Cortex of kidney (tissue), 1 donor: ENCODE results near the gene DPH6.
"Not testable (repeated sequence)": the region's sequence is repeated elsewhere in the genome, so short reads cannot be mapped to it uniquely, and the experiment has no call there.

Experiments used
- DNase-seq: peaks from one replicate; lab custom pipeline; 2025; lab: John Stamatoyannopoulos, UW

The DPH6 gene

DNA sequence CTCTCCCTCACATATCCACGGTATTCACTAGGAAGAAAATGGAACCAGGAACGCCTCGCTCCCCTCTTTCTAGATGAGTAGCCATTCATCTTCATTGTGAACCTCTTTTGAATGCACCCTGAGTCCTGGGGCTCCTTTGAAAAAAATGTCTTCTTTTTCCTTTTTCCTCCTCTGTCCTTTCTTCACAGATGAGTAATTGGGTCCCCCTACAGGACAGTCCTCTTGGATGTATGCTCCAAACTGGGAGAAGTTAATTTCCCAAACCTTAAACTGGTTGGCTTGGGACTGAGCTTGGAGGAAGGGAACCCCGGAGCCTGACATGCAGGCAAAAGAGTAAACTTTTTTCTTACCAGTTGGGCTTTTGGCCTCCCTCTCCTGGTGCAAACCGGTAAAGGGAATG, 108.8 kb downstream of the DPH6 start:
- DNase-seq = no peak

DNA sequence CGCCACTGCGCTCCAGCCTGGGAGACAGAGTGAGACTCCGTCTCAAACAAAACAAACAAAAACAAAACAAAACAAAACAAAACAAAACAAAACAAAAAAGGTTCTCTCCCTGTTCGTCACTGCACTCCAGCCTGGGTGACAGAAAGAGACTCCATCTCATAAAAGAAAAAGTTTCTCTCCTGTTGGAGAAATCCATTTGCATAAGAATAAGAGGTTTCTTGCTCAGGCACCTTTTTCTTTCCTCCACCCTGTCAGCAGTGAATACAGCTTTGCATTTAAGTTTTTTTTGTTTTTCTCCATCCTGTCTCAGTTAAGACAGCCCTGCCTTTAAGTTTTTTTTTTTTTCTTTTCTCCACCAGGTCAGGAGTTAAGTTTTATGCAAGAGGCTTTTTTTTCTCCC, 109.5 kb downstream of the DPH6 start:
- DNase-seq = no peak

DNA sequence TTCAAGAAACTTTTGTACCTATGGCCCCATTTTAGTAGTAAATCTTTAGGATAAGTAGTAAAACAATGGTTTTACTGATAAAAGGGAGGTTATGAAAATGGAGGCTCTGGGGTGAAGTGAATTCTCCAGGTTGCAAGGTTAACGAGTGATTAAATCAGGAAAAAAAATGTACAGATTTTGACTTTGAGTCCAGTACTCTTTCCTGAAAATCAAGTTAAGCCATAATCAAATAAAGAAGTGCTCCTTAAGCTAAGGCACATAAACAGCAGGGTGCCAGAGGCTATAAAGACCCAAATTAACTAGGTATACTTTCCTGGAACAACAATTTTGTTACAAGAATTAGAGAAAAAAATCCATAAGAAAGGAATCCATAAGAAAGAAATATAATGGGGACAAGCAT, 114.7 kb downstream of the DPH6 start:
- no peak for DNase-seq

DNA sequence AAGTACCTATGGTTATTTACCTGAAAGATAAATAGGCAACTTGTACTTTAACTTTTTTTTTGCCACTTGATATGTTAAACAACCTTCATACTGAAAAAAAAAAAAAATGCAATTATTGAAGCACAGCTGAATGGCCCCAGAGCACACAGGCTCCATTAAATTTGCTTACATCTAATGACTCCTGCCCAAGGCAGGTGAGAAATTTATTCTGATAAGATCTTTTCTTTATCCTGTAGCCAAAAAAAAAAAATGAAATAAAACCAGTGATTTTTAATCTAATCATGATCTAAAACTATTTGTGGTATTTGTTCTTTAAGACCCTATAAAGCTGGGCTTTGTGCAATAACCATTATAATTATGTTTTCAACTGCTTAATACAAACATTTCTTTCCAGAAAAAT, 115.7 kb downstream of the DPH6 start:
- no peak for DNase-seq

- no peak for DNase-seq
Measured at GRCh38 chr15:35427496-35427895, 118.5 kb downstream of the DPH6 start.

DNA sequence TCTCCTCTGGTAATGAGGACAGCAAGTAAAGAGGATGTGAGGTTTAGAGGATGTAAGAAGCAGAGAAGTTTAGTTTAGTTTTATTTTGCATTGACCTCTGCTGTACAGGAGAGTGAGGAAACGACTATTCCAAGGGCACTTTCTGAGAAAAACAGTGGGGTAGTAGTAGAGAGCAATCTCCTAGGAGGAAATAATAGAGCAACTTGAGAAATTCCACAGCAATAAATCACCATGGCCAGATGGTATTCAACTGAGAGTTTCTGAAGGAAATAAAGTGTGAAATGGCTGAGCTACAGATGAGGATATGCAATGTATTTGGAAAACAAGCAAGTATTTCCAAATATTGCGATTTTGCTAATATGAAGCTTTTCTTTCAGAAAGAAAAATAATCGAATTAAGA, 118.9 kb downstream of the DPH6 start:
- DNase-seq = no peak

DNA sequence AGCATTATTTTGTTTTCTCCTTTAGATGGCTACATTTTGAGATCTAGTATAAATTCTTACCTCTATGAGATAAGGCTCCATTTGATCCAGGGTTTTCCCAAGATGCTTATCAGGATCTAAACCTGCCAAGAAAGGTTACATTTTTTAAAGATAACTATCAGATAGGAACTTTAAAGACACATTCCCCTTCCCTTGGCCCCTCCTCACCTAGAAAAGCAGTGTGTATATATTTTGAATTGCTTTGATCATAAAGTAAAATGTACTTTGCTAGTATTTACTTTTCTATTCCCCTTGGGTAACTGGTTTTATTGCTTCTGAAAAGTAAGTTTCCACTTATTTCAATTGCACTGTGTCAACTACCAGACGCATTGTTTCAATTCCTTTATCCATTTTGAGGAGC, 135.2 kb downstream of the DPH6 start:
- no peak for DNase-seq

GRCh38 chr15:35399901-35400300, 146.1 kb downstream of the DPH6 start:
- DNase-seq = no peak

GRCh38 chr15:35397027-35397426, 148.9 kb downstream of the DPH6 start:
- DNase-seq = no peak

DNA sequence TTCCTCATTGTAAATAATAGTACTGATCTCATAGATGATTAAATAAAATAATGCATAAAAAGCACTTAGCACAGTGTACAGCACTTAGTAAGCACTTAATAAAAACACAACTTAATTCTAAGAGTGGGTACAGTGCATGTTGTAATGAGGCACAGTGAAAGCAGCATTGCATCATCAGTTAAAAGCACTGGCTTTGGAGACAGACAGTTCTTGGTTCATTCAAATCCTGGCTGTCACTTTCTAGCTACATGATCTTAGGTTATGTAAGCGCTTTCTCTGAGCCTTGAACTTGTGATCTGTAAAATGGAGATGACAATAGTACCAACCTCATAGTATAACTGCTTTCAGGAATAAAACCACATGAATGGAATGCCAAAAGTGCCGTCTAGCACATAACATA, 151.5 kb downstream of the DPH6 start:
- no peak for DNase-seq

DNA sequence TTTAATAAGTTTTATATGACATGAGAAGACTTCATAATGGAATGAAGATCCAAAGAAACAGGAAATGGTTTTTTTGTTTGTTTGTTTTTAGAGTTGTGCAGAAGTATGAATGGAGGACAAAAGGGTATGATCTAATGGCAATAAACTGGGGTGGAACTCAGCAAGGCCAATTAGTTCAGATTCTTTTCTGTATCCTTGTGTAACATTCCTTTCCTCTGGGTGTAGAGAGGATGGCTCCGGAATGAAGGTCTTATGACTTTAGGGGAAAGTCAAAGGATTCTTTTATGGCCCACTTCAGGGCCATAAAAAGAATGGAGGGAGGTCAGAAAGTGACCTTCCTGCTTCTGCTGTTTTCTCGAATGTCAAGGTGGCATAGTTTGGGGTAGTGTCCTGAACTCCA, 152.6 kb downstream of the DPH6 start:
- DNase-seq = no peak

- not testable (repeated sequence) for DNase-seq
Measured at GRCh38 chr15:35391408-35391984, 154.5 kb downstream of the DPH6 start.

DNA sequence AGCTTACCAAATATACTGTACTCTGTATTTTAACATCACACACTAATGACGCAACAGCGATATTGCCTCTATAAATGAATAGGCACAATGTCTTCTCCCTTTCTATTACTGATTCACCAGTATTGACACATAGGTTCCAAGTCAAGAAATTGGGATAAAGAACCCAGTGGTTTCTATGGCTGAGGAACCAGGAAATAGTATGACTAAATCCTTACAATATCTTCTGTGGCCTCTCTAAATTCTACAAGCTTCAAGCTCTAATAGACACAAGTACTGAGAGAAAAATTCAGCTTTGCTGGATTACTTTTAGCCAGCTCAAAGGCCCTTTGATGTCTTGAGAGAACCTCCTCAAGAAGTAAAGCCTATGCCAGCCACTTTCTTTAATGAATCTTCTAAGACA, 162.5 kb downstream of the DPH6 start:
- no peak for DNase-seq

DNA sequence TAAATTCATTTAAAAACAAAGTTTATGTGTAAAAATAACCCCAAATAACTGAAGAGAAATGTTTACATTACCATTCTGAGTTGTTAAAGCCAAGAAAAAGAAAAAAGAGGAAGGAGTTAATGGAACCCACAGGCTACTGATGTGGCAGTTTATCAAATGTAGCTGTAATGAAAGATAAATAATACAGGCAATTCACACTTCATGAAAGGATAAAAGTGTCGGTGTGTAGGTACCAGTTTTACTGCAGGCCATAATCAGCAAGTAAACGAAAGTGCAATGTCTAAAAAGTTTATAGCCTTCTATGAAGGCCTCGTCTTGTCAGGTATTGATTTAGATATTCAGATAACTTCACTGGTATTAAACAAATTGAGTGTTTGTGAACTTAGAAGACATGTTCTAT, 164.6 kb downstream of the DPH6 start:
- no peak for DNase-seq

- no peak for DNase-seq
Measured at GRCh38 chr15:35379972-35380371, 166.0 kb downstream of the DPH6 start.

DNA sequence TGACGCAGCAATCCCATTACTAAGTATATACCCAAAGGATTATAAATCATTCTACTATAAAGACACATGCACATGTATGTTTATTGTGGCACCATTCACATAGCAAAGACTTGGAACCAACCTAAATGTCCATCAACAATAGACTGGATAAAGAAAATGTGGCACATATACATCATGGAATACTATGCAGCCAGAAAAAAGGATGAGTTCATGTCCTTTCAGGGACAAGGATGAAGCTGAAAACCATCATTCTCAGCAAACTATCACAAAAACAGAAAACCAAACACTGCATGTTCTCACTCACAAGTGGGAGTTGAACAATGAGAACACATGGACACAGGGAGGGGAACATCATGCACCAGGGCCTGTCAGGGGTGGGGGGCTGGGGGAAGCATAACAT, 167.5 kb downstream of the DPH6 start:
- not testable (repeated sequence) for DNase-seq

- no peak for DNase-seq
Measured at GRCh38 chr15:35376707-35377106, 169.3 kb downstream of the DPH6 start.

- DNase-seq = no peak
Measured at GRCh38 chr15:35374661-35375060, 171.3 kb downstream of the DPH6 start.

GRCh38 chr15:35362195-35362829, 183.7 kb downstream of the DPH6 start:
- DNase-seq = no peak

DNA sequence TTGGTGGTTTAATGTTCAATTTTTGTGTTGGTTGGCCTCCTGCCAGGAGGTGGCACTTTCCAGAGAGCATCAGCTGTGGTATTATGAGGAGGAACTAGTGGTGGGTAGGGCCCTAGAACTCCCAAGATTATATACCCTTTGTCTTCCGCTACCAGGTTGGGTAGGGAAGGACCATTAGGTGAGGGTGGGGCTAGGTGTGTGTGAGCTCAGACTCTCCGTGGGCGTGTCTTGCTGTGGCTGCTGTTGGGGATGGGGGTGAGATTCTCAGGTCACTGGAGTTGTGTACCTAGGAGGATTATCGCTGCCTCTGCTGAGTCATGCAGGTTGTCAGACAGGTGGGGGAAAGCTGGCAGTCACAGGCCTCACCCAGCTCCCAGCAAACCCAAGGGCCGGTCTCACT, 187.1 kb downstream of the DPH6 start:
- no peak for DNase-seq

DNA sequence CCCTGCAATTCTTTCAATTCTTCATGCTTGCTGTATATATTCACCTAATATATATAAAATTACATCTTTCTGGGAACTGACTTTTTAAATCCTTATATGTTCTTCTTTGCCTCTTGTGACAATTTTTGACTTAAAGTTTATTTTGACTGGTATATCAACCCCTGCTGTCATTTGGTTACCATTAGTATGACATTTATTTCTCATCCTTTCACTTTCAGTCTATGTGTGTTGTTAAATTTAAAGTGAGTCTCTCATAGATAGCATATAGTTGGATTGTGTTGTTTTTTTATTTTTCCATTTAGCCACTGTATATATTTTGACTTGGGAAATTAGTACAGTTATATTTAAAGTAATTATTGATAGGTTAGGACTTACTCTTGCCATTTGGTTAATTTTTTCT, 194.9 kb downstream of the DPH6 start:
- no peak for DNase-seq

DNA sequence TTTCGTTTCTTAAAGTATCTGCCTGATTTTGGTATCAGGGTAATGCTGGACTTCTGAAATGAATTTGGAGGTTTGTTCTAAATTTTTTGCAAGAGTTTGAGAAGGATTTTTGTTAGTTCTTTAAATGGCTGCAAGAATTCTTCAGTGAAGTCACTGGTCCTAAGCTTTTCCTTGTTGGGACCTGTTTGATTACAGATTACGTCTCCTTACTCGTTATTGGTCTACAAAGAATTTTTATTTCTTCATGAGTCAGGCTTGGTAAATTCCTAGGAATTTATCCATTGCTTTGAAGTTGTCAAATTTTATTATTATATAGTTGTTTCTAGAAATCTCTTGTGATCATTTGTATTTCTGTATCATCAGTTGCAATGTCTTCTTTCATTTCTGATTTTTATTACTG, 196.0 kb downstream of the DPH6 start:
- no peak for DNase-seq

DNA sequence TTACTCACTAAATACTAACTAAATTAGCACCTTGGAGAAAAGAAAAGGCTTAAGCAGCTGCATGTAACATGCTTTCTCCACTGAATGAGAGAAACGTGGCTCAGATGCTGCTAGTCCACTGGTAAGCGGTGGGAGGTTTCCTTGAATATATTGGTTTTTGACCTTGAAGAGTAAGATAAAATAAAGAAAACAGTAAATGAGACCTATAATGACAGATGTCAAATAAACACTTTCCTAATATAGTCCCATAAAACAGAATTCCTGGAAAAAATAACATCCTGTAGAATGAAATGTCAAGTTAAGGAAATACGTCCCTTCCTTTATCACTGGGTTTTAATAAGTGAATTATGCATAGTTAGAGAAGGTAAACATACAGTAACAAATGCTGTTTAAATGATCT, 215.0 kb downstream of the DPH6 start:
- no peak for DNase-seq

GRCh38 chr15:35330048-35330695, 215.8 kb downstream of the DPH6 start:
- no peak for DNase-seq
